Stimulated activated CD4-positive, alpha-beta T cell treated with anti-CD3 and anti-CD28 coated beads, Interleukin-12 subunit alpha, Interleukin-12 subunit beta, amount 100 ng/mL, for 4 hours (primary cell): Measurements from ENCODE around the gene MYH15.

ENCODE experiments used
- DNase-seq: peaks from one replicate; pipeline ENCODE4 v3.0.0-alpha.2; 2020

Gene MYH15

GRCh38 chr3:108468577-108468976, 41.8 kb downstream of the MYH15 start:
- DNase-seq, result no peak

- no peak for DNase-seq
Observed at GRCh38 chr3:108462899-108463298, 47.5 kb downstream of the MYH15 start.

GRCh38 chr3:108461661-108462111, 48.7 kb downstream of the MYH15 start:
- no peak for DNase-seq

GRCh38 chr3:108459225-108459624, 51.2 kb downstream of the MYH15 start:
- no peak for DNase-seq

GRCh38 chr3:108455212-108455705, 55.1 kb downstream of the MYH15 start:
- DNase-seq, result no peak

- no peak for DNase-seq
Observed at GRCh38 chr3:108453565-108453964, 56.8 kb downstream of the MYH15 start.

- no peak for DNase-seq
Observed at GRCh38 chr3:108450444-108450843, 60.0 kb downstream of the MYH15 start.

- no peak for DNase-seq
Observed at GRCh38 chr3:108448593-108448992, 61.8 kb downstream of the MYH15 start.

GRCh38 chr3:108447096-108447847, 63.1 kb downstream of the MYH15 start:
- no peak for DNase-seq

GRCh38 chr3:108442281-108442680, 68.1 kb downstream of the MYH15 start:
- DNase-seq, result no peak

GRCh38 chr3:108441518-108441917, 68.9 kb downstream of the MYH15 start:
- DNase-seq, result no peak

GRCh38 chr3:108441071-108441507, 69.3 kb downstream of the MYH15 start:
- DNase-seq, result no peak

GRCh38 chr3:108438542-108438941, 71.9 kb downstream of the MYH15 start:
- no peak for DNase-seq

GRCh38 chr3:108437439-108437838, 73.0 kb downstream of the MYH15 start:
- no peak for DNase-seq

- no peak for DNase-seq
Observed at GRCh38 chr3:108433928-108434327, 76.5 kb downstream of the MYH15 start.

GRCh38 chr3:108432431-108432830, 78.0 kb downstream of the MYH15 start:
- DNase-seq, result no peak

- DNase-seq, result no peak
Observed at GRCh38 chr3:108430540-108430939, 79.9 kb downstream of the MYH15 start.

- no peak for DNase-seq
Observed at GRCh38 chr3:108428586-108428985, 81.8 kb downstream of the MYH15 start.

GRCh38 chr3:108420926-108421325, 89.5 kb downstream of the MYH15 start:
- DNase-seq, result no peak

- no peak for DNase-seq
Observed at GRCh38 chr3:108416111-108416869, 94.1 kb downstream of the MYH15 start.

GRCh38 chr3:108415661-108416060, 94.7 kb downstream of the MYH15 start:
- DNase-seq, result no peak

GRCh38 chr3:108414007-108414406, 96.4 kb downstream of the MYH15 start:
- DNase-seq, result no peak

GRCh38 chr3:108412121-108412750, 98.2 kb downstream of the MYH15 start:
- no peak for DNase-seq
